Coronary artery (tissue), 2 donors: ENCODE results near the gene TAS2R14.

ENCODE experiments used
- DNase-seq: peaks from one replicate; pipeline ENCODE4 v3.0.0-alpha.2; 2017; ENCODE audit warnings: low spot score
- H3K27ac ChIP-seq, 2 donors: fragments of 200-600 bp; sonication (generic); one replicate each; pipeline ENCODE4 v1.5.1; 2016 to 2019
- H3K4me3 ChIP-seq: fragments of 200-600 bp; sonication (generic); 2 replicates; pipeline ENCODE4 v1.5.1; 2016; ENCODE audit warnings: mild to moderate bottlenecking, moderate library complexity
- TF ChIP-seq, protein P1 (sequence below): fragments of 200-600 bp; sonication (generic); IDR thresholded peaks from one replicate; pipeline ENCODE4 v1.5.1; 2019; ENCODE audit warnings: antibody characterized with exemption

Gene TAS2R14

DNA sequence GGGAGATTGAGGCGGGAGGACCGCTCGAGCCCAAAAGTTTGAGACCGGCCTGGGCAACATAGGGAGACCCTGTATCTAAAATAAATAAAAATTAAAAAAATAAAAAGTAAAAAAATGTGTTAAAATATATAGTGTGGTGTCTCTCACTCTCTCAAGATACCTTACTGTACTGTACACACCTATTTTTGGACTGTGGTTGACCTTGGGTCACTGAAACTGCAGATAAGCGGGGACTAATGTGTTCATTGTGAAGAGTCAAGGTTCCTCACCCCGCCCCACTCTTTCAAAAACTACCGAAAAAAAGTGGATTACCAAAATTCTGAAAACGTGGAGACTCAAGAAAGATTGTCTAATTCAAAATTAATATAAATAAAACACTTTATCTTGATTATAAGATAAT lies 28.7 kb downstream of the TAS2R14 start:
- TF ChIP-seq, protein P1, sequence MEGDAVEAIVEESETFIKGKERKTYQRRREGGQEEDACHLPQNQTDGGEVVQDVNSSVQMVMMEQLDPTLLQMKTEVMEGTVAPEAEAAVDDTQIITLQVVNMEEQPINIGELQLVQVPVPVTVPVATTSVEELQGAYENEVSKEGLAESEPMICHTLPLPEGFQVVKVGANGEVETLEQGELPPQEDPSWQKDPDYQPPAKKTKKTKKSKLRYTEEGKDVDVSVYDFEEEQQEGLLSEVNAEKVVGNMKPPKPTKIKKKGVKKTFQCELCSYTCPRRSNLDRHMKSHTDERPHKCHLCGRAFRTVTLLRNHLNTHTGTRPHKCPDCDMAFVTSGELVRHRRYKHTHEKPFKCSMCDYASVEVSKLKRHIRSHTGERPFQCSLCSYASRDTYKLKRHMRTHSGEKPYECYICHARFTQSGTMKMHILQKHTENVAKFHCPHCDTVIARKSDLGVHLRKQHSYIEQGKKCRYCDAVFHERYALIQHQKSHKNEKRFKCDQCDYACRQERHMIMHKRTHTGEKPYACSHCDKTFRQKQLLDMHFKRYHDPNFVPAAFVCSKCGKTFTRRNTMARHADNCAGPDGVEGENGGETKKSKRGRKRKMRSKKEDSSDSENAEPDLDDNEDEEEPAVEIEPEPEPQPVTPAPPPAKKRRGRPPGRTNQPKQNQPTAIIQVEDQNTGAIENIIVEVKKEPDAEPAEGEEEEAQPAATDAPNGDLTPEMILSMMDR: no peak
- Histone ChIP-seq H3K4me3 (no peak overlapping the region), H3K27ac (no peak overlapping the region)
- DNase-seq: no peak

DNA sequence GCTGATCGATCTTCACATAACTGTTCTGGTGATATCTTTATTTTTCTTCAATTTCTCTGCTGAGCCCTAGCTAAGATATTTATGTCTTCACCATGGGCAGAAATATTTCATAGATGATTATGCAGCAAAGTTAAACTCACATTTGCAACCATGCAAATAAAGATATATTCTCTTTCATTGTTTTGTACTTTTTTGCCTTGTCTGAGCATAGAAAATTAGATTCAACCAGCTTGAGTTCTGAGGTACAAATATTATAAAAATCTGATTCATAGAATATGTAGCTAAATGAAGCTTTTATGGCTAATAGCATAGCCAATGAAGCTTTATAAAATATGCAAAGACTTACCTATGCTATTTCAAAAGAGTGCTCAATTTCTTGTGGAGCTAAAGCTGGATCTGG lies 29.6 kb downstream of the TAS2R14 start, which contains the start of gene TAS2R13:
TAS2R13 (minus strand) TSS at position 101 of the 400 bp plus-strand sequence. CDS start 264 bp downstream, outside the sequence.
- no peak for DNase-seq
- TF ChIP-seq, protein P1: no peak
- Histone ChIP-seq H3K4me3 (no peak within 1 kb of the TSS), H3K27ac (no peak within 1 kb of the TSS)

DNA sequence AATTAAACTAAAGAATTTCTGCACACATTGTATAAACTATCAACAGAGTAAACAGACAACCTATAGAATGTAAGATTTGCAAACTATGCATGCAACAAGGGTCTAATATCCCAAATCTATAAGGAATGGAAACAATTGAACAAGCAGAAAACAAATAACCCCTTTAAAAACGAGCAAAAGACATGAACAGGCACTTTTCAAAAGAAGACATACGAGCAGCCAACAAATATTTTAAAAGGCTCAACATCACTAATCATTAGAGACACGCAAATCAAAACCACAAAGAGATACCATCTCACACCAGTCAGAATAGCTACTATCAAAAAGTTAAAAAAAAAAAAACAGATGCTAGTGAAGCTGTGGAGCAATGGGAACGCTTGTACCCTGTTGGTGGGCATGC lies 34.4 kb downstream of the TAS2R14 start:
- DNase-seq: no peak
- H3K4me3 ChIP-seq: no peak overlapping the region
- TF ChIP-seq, protein P1: no peak
- no peak overlapping the region for H3K27ac ChIP-seq

DNA sequence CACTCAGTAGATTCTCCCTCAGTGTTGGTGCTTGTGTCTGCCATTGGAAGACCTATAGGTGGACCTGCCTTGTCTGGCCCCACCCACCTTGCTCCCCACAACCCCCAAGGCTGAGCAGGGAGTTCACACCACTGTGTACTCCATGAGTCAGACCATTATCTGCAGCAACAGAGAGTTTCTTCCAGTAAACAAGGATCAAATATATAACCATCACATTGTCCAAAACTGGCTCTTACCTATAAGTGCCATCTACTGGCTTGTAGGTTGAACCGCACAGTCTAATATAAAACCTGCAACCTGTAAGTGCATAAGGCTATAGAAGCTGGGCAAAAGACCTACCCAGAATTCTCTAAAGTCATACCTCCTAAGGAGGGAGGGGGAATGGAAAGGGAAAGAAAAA lies 37.6 kb downstream of the TAS2R14 start:
- Histone ChIP-seq H3K4me3 (no peak overlapping the region), H3K27ac (no peak overlapping the region)
- no peak for DNase-seq
- TF ChIP-seq, protein P1: no peak

DNA sequence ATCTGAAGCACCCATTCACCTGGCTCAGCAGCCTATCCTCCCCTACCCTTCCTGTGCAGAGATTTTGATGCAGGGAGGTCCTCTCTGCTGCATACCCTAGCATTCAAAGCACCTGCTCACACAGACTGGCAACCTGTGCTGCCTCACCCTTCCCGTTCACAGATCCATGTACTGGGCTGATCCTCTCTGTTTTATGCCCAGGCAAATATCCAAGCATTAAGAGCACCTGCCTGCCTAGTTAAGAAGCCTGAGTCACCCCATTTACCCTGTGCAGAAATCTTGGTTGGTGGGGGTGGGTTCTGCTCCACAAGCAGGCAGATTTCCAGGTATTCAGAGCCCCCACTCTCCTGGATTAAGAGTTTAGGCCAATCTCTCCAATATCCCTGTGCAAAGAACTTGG lies 38.1 kb downstream of the TAS2R14 start:
- TF ChIP-seq, protein P1: no peak
- no peak overlapping the region for H3K27ac ChIP-seq
- no peak overlapping the region for H3K4me3 ChIP-seq
- no peak for DNase-seq

DNA sequence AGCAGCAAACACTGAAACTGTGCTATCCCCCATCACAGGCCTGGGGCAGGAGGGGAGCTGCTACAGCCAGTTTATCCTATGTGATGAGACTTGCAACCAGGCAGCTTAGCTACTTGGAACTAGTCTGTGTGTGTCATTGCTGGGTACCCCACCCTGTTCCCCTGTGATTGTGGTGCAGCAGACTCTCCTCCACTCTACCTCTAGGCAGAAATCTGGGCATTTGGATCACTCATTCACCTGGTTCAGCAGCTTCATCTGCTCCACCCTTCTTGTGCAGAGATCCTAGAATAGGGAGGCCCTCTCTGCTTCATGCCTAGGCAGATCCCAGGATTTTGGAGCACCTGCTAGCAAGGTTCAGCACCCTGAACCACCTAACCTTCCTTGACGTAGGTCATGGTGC lies 38.5 kb downstream of the TAS2R14 start:
- H3K27ac ChIP-seq: no peak overlapping the region
- TF ChIP-seq, protein P1: no peak
- H3K4me3 ChIP-seq: no peak overlapping the region
- DNase-seq: no peak

DNA sequence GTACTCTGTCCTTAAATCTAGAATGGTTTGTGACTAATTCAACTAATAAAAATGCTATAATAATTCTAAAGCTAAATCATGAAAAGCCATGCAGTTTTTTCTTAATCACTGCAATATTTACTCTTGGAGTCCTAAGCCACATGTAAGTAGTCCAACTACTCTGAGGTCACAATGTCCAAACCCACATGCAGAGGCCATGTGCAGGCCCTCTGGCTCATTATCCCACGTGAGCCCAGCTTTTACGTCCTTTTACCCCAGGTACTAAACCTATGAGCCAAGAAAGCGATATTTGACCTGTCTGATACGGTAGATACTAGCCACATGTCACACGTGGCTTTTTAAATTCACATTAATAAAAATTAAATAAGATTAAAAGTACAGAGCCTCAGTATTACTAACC lies 42.2 kb downstream of the TAS2R14 start:
- DNase-seq: no peak
- Histone ChIP-seq H3K27ac (no peak overlapping the region), H3K4me3 (no peak overlapping the region)
- TF ChIP-seq, protein P1: no peak
